ENCODE data around the gene ANKMY2.

ANKMY2 gene

GRCh38 chr7:16562456-16563220 is 82.9 kb downstream of the ANKMY2 start (continued):
- TF ChIP-seq ZBTB1 (tag by site-specific recombination; IDR thresholded peaks at IDR 0.05) (no peak), ZNF155 (tag by site-specific recombination; IDR thresholded peaks at IDR 0.05) (no peak), PRDM6 (tag by site-specific recombination; IDR thresholded peaks at IDR 0.05) (no peak)

- Histone ChIP-seq H3K4me1 (ENCODE audit: control insufficient read depth, insufficient read depth, low read length) (no peaks in the 10 kb centered on the region), H3K9me3 (ENCODE audit: control insufficient read depth, insufficient read depth, low read depth, low read length) (no peaks in the 10 kb centered on the region), H3K4me3 (ENCODE audit: low read depth, low read length) (no peak overlapping the region), H3K36me3 (ENCODE audit: control insufficient read depth in 2 of 2, insufficient read depth in 1 of 2, low read length in 2 of 2) (no peaks in the 10 kb centered on the region), H3K27ac (ENCODE audit: extremely low read depth, low read depth, low read length) (no peak overlapping the region)
- ChIA-PET CTCF (interaction anchor here (2.4 kb wide), 1 partner anchor 130 kb away, joined by 13 read pairs; no protein-coding TSS in a partner anchor), POLR2A (no interaction called here)
- TF ChIP-seq ZNF23 (tag by site-specific recombination; IDR thresholded peaks at IDR 0.05; ENCODE audit: borderline replicate concordance) = no peak
- TF ChIP-seq BCL11B (tag by site-specific recombination; IDR thresholded peaks at IDR 0.05; ENCODE audit: low read depth) = no peak
- no peak for TF ChIP-seq ZNF791 (tag by site-specific recombination; IDR thresholded peaks at IDR 0.05)
- no peak for TF ChIP-seq FEZF1 (tag by site-specific recombination; IDR thresholded peaks at IDR 0.05)
- TF ChIP-seq ZSCAN5A (tag by site-specific recombination; IDR thresholded peaks at IDR 0.05) = no peak
- 0 out of 2 replicates have a peak, but pooled peaks have one; percentile 39 for TF ChIP-seq ZBTB20 (tag by site-specific recombination; IDR thresholded peaks at IDR 0.05)
- TF ChIP-seq ZNF473 (tag by site-specific recombination; IDR thresholded peaks at IDR 0.05) = no peak
Measured at GRCh38 chr7:16561943-16562342, 83.6 kb downstream of the ANKMY2 start.

GRCh38 chr7:16559497-16560179 is 85.9 kb downstream of the ANKMY2 start:
- ChIA-PET CTCF (interaction anchor here (0.6 to 2.1 kb wide), 7 partner anchors 25 to 481 kb away, joined by 3 to 7 read pairs (median 4); no protein-coding TSS in a partner anchor), POLR2A (no interaction called here)
- Histone ChIP-seq H3K4me3 (ENCODE audit: low read depth, low read length) (no peak overlapping the region), H3K27ac (ENCODE audit: extremely low read depth, low read depth, low read length) (no peak overlapping the region), H3K9me3 (ENCODE audit: control insufficient read depth, insufficient read depth, low read depth, low read length) (no peaks in the 10 kb centered on the region), H3K4me1 (ENCODE audit: control insufficient read depth, insufficient read depth, low read length) (no peaks in the 10 kb centered on the region), H3K36me3 (ENCODE audit: control insufficient read depth in 2 of 2, insufficient read depth in 1 of 2, low read length in 2 of 2) (no peaks in the 10 kb centered on the region)
- TF ChIP-seq ZBTB8A (tag by site-specific recombination; IDR thresholded peaks at IDR 0.05) (no peak), ZNF175 (tag by site-specific recombination; IDR thresholded peaks at IDR 0.05) (no peak), MZF1 (tag by site-specific recombination; IDR thresholded peaks at IDR 0.05; ENCODE audit: borderline replicate concordance) (no peak), ZNF544 (tag by site-specific recombination; IDR thresholded peaks at IDR 0.05) (no peak), RBAK (tag by site-specific recombination; IDR thresholded peaks at IDR 0.05) (no peak), PRDM2 (tag by site-specific recombination; IDR thresholded peaks at IDR 0.05; ENCODE audit: borderline replicate concordance) (no peak), ZNF391 (tag by site-specific recombination; IDR thresholded peaks at IDR 0.05; ENCODE audit: borderline replicate concordance, low read depth) (no peak), ZNF26 (tag by site-specific recombination; IDR thresholded peaks at IDR 0.05) (no peak), ZNF791 (tag by site-specific recombination; IDR thresholded peaks at IDR 0.05) (no peak)
